AG04449 (cell line): Measurements from ENCODE around the gene STT3B.
"Not testable (repeated sequence)": the region's sequence is repeated elsewhere in the genome, so short reads cannot be mapped to it uniquely, and the experiment has no call there.

Experiments used
- CTCF ChIA-PET: fragments of 350-600 bp; formaldehyde crosslinking; extraction: SDS; loops from one replicate; lab custom pipeline; 2021; ENCODE audit warnings: antibody characterized with exemption; lab: Yijun Ruan, JAX
- POLR2A ChIA-PET: fragments of 400-600, 350-600 bp; formaldehyde crosslinking; extraction: SDS; loops from one replicate; lab custom pipeline; 2020; ENCODE audit warnings: antibody characterized with exemption, inconsistent platforms; lab: Yijun Ruan, JAX
- DNase-seq: peaks from one replicate; pipeline ENCODE4 v3.0.0-alpha.2; 2010; ENCODE audit warnings: low read depth, low spot score
- H3K4me3 ChIP-seq: 2 replicates; pipeline ENCODE4 v1.5.1; 2011; ENCODE audit warnings: low read depth, mild to moderate bottlenecking, control low read depth, low read length
- CTCF ChIP-seq: IDR thresholded peaks from one replicate; pipeline ENCODE4 v1.5.1; 2011; ENCODE audit warnings: mild to moderate bottlenecking, moderate library complexity, low read length, control low read depth, inconsistent platforms; ENCODE audit not compliant: insufficient read depth; ENCODE audit errors: missing control alignments

Gene STT3B

DNA sequence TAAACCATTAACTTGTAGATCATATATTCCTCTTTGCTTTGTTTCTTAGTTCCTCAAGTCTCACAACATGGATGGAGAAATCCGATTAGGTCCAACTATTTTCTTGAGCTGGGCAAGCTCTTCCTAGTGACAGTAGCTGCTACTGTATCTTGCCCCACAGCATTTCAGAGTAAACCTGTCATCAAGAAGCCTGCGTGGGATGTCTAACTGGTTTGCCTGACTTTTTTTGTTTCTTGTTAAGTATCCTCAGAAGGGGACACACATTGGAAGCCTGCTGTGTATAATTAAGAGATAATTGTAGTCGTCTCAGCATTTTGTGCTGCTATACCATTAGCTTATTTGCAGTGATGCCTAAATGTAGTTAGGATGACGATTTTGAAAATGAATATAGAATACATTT is 29.3 kb upstream of the STT3B start:
- CTCF ChIA-PET: interaction anchor here (1.3 kb wide), 1 partner anchor 12 kb away, joined by 3 read pairs; no protein-coding TSS in a partner anchor
- H3K4me3 ChIP-seq: no peak overlapping the region
- DNase-seq: no peak
- TF ChIP-seq CTCF: no peak
- POLR2A ChIA-PET: no interaction called here

GRCh38 chr3:31504230-31504629 is 28.5 kb upstream of the STT3B start:
- no peak overlapping the region for H3K4me3 ChIP-seq
- CTCF ChIA-PET: interaction anchor here (1.3 kb wide), 1 partner anchor 13 kb away, joined by 3 read pairs; no protein-coding TSS in a partner anchor
- POLR2A ChIA-PET: no interaction called here
- DNase-seq: no peak
- no peak for TF ChIP-seq CTCF

DNA sequence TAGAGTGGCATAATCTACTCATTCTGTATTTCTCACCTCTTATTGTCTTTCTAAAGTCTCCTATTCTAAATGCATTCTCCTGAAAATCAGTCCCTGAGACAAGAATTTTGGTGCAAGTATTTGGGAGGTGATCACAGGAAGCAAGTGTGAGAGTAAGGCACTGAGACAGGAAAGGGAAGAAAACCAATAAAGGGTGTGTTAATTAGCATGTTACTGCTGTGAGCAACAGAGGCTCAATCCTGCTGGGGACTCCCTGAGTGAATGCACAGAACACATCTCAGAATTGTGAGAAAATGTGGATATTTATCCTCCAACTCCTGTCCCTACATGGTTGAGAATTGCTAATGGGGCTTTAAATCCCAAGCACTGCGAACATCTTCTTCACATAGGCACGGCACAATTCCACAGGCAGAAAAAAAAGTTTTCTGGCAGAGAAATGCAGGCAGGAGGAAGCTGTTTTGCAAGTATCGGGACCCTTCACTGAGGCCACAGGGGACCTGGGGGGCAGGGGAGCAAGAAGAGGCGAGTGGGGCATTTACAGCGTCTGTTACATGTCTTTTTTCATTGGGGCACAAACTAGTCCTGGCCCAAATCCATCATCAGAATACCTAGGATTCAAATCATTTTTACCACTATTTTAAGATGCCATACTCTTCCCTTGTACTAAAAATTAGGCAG is 27.2 kb upstream of the STT3B start:
- TF ChIP-seq CTCF: no peak
- no peak overlapping the region for H3K4me3 ChIP-seq
- POLR2A ChIA-PET: no interaction called here
- CTCF ChIA-PET: no interaction called here
- no peak for DNase-seq

GRCh38 chr3:31506515-31506914 is 26.2 kb upstream of the STT3B start:
- DNase-seq, H3K4me3 ChIP-seq, POLR2A ChIA-PET, CTCF ChIA-PET: not testable (repeated sequence)

DNA sequence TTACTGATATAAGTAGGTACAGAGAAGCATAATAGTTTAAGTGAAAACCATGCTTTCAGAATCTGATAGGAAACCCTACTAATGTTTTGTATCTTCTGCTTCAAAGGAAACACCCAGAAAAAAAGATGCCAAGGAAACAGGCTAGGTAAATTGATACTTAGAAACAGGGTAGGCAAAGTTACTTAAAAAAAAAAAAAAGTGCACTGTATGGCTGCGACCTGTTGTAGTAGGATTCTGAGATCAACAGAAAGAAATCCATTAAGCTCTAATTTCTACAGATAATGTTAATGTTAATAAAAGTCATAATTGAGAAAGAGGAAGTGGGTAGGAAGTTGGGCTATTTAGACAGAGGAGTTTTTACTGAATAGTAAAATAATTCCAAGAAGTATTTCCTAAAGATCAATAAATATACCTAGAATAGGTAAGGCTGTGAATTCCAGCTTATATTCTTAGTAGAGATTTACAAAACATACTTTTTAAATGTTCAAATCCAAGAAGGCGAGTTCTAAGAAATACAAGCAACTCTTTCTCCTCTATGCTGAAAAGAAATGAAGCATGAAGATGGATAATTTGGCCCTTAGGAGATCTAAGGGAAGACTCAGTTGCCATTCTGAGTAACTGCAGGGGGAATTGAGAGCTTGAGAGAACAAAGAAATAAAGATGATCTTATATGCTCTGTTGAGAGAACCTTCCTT is 24.1 kb upstream of the STT3B start:
- ChIA-PET CTCF (no interaction called here), POLR2A (interaction anchor here (0.6 kb wide), 1 partner anchor 24 kb away, joined by 3 read pairs; the partner anchor contains the start of gene STT3B)
- no peak for DNase-seq
- no peak overlapping the region for H3K4me3 ChIP-seq
- TF ChIP-seq CTCF: no peak

GRCh38 chr3:31509147-31509728 is 23.5 kb upstream of the STT3B start:
- H3K4me3 ChIP-seq: no peak overlapping the region
- DNase-seq: no peak
- TF ChIP-seq CTCF: no peak
- ChIA-PET POLR2A (no interaction called here), CTCF (no interaction called here)
